ENCODE results near the gene FADS3.

FADS3 gene

GRCh38 chr11:61912991-61913698 lies 21.8 kb upstream of the FADS3 start:
- H3K27ac ChIP-seq (ENCODE audit: low read length) = no peak overlapping the region
- TF ChIP-seq CTCF (IDR thresholded peaks at IDR 0.05; ENCODE audit: borderline replicate concordance, extremely low read depth, low read length, poor library complexity, severe bottlenecking) = no peak
- no peak for TF ChIP-seq EZH2 (IDR thresholded peaks at IDR 0.05; ENCODE audit: borderline replicate concordance, low read depth, low read length, severe bottlenecking)
- no peak for ATAC-seq (ENCODE audit: insufficient read depth, low read depth)

GRCh38 chr11:61912530-61912898 lies 21.2 kb upstream of the FADS3 start:
- H3K27ac ChIP-seq (ENCODE audit: low read length) = no peak overlapping the region
- H3K9me3 ChIP-seq (ENCODE audit: insufficient read depth, low read length, severe bottlenecking) = no peaks in the 10 kb centered on the region
- H4K20me1 ChIP-seq (ENCODE audit: insufficient read depth, low read length) = no peaks in the 10 kb centered on the region
- no peak overlapping the region for H3K4me2 ChIP-seq (ENCODE audit: insufficient read depth, low read length)
- DNase-seq (no peak), ATAC-seq (ENCODE audit: insufficient read depth, low read depth) (no peak)
- H3K79me2 ChIP-seq (ENCODE audit: insufficient read depth, low read length) = no peaks in the 10 kb centered on the region
- no peaks in the 10 kb centered on the region for H3K36me3 ChIP-seq (ENCODE audit: insufficient read depth, low read length)
- no peak overlapping the region for H2AFZ ChIP-seq (ENCODE audit: low read depth, low read length)
- TF ChIP-seq CTCF (IDR thresholded peaks at IDR 0.05; ENCODE audit: borderline replicate concordance, extremely low read depth, low read length, poor library complexity, severe bottlenecking) = no peak
- no peaks in the 10 kb centered on the region for H3K4me1 ChIP-seq (ENCODE audit: insufficient read depth, low read length)
- no peaks in the 10 kb centered on the region for H3K27me3 ChIP-seq (ENCODE audit: insufficient read depth, low read length, poor library complexity)
- H3K9ac ChIP-seq (ENCODE audit: low read depth, low read length) = no peak overlapping the region
- no peak overlapping the region for H3K4me3 ChIP-seq (ENCODE audit: low read depth in 1 of 2, low read length in 2 of 2)

More at GRCh38 chr11:61912991-61913698, 21.8 kb upstream of the FADS3 start:
- Histone ChIP-seq H3K4me2 (ENCODE audit: insufficient read depth, low read length) (no peak overlapping the region), H3K4me3 (ENCODE audit: low read depth in 1 of 2, low read length in 2 of 2) (no peak overlapping the region), H3K9me3 (ENCODE audit: insufficient read depth, low read length, severe bottlenecking) (no peaks in the 10 kb centered on the region), H2AFZ (ENCODE audit: low read depth, low read length) (no peak overlapping the region), H3K27me3 (ENCODE audit: insufficient read depth, low read length, poor library complexity) (no peaks in the 10 kb centered on the region), H3K4me1 (ENCODE audit: insufficient read depth, low read length) (no peaks in the 10 kb centered on the region), H3K36me3 (ENCODE audit: insufficient read depth, low read length) (no peaks in the 10 kb centered on the region), H3K9ac (ENCODE audit: low read depth, low read length) (no peak overlapping the region), H4K20me1 (ENCODE audit: insufficient read depth, low read length) (no peaks in the 10 kb centered on the region), H3K79me2 (ENCODE audit: insufficient read depth, low read length) (no peaks in the 10 kb centered on the region)
- no peak for DNase-seq

GRCh38 chr11:61911701-61912529 lies 20.6 kb upstream of the FADS3 start:
- no peak overlapping the region for H3K9ac ChIP-seq (ENCODE audit: low read depth, low read length)
- H3K79me2 ChIP-seq (ENCODE audit: insufficient read depth, low read length) = no peaks in the 10 kb centered on the region
- H3K9me3 ChIP-seq (ENCODE audit: insufficient read depth, low read length, severe bottlenecking) = no peaks in the 10 kb centered on the region
- H3K27ac ChIP-seq (ENCODE audit: low read length) = no peak overlapping the region
- ATAC-seq (ENCODE audit: insufficient read depth, low read depth) (no peak), DNase-seq (no peak)
- H3K4me2 ChIP-seq (ENCODE audit: insufficient read depth, low read length) = no peak overlapping the region
- no peaks in the 10 kb centered on the region for H3K27me3 ChIP-seq (ENCODE audit: insufficient read depth, low read length, poor library complexity)
- H3K4me1 ChIP-seq (ENCODE audit: insufficient read depth, low read length) = no peaks in the 10 kb centered on the region
- H3K36me3 ChIP-seq (ENCODE audit: insufficient read depth, low read length) = no peaks in the 10 kb centered on the region
- H2AFZ ChIP-seq (ENCODE audit: low read depth, low read length) = no peak overlapping the region
- no peak for TF ChIP-seq EZH2 (IDR thresholded peaks at IDR 0.05; ENCODE audit: borderline replicate concordance, low read depth, low read length, severe bottlenecking)
- no peak for TF ChIP-seq CTCF (IDR thresholded peaks at IDR 0.05; ENCODE audit: borderline replicate concordance, extremely low read depth, low read length, poor library complexity, severe bottlenecking)
- H3K4me3 ChIP-seq (ENCODE audit: low read depth in 1 of 2, low read length in 2 of 2) = no peak overlapping the region
- H4K20me1 ChIP-seq (ENCODE audit: insufficient read depth, low read length) = no peaks in the 10 kb centered on the region
